Measurements from ENCODE around the gene PGM3.

Gene PGM3

GRCh38 chr6:83183082-83183828 is 9.8 kb downstream of the PGM3 start:
- no peak for DNase-seq (ENCODE audit: low read depth, low spot score)

- no peak for DNase-seq (ENCODE audit: low read depth, low spot score)
Measured at GRCh38 chr6:83182114-83182513, 11.0 kb downstream of the PGM3 start.

GRCh38 chr6:83180426-83180950 is 12.6 kb downstream of the PGM3 start:
- no peak for DNase-seq (ENCODE audit: low read depth, low spot score)

- no peak for DNase-seq (ENCODE audit: low read depth, low spot score)
Measured at GRCh38 chr6:83176246-83176645, 16.8 kb downstream of the PGM3 start.

GRCh38 chr6:83169511-83169910 is 23.6 kb downstream of the PGM3 start:
- DNase-seq (ENCODE audit: low read depth, low spot score): no peak

- DNase-seq (ENCODE audit: low read depth, low spot score): no peak
Measured at GRCh38 chr6:83169106-83169505, 24.0 kb downstream of the PGM3 start.

- no peak for DNase-seq (ENCODE audit: low read depth, low spot score)
Measured at GRCh38 chr6:83168556-83168955, 24.5 kb downstream of the PGM3 start.

- DNase-seq (ENCODE audit: low read depth, low spot score): no peak
Measured at GRCh38 chr6:83167726-83168278, 25.3 kb downstream of the PGM3 start.

- DNase-seq (ENCODE audit: low read depth, low spot score): no peak
Measured at GRCh38 chr6:83160167-83160566, 32.9 kb downstream of the PGM3 start.

- no peak for DNase-seq (ENCODE audit: low read depth, low spot score)
Measured at GRCh38 chr6:83155794-83156193, 37.3 kb downstream of the PGM3 start.

- no peak for DNase-seq (ENCODE audit: low read depth, low spot score)
Measured at GRCh38 chr6:83153883-83154521, 39.1 kb downstream of the PGM3 start.

GRCh38 chr6:83152913-83153312 is 40.2 kb downstream of the PGM3 start:
- no peak for DNase-seq (ENCODE audit: low read depth, low spot score)

GRCh38 chr6:83151114-83151513 is 42.0 kb downstream of the PGM3 start:
- DNase-seq (ENCODE audit: low read depth, low spot score): no peak

GRCh38 chr6:83138758-83139157 is 54.3 kb downstream of the PGM3 start:
- no peak for DNase-seq (ENCODE audit: low read depth, low spot score)

GRCh38 chr6:83138118-83138722 is 54.8 kb downstream of the PGM3 start:
- DNase-seq (ENCODE audit: low read depth, low spot score): no peak

GRCh38 chr6:83132121-83132520 is 60.9 kb downstream of the PGM3 start:
- DNase-seq (ENCODE audit: low read depth, low spot score): no peak

- DNase-seq (ENCODE audit: low read depth, low spot score): no peak
Measured at GRCh38 chr6:83127976-83128375, 65.1 kb downstream of the PGM3 start.

- DNase-seq (ENCODE audit: low read depth, low spot score): no peak
Measured at GRCh38 chr6:83127258-83127657, 65.8 kb downstream of the PGM3 start.

GRCh38 chr6:83126807-83127206 is 66.3 kb downstream of the PGM3 start:
- no peak for DNase-seq (ENCODE audit: low read depth, low spot score)

- DNase-seq (ENCODE audit: low read depth, low spot score): no peak
Measured at GRCh38 chr6:83126223-83126622, 66.8 kb downstream of the PGM3 start.

GRCh38 chr6:83125425-83125824 is 67.6 kb downstream of the PGM3 start:
- DNase-seq (ENCODE audit: low read depth, low spot score): no peak

- no peak for DNase-seq (ENCODE audit: low read depth, low spot score)
Measured at GRCh38 chr6:83124553-83124952, 68.5 kb downstream of the PGM3 start.
